HG03442 (cell line): ENCODE data around the gene RFX4.
"Not testable (repeated sequence)": the region's sequence is repeated elsewhere in the genome, so short reads cannot be mapped to it uniquely, and the experiment has no call there.

Source experiments
- ATAC-seq: cut with Tn5 transposase; IDR thresholded peaks from one replicate; pipeline ENCODE4 v1.9.1; 2021; ENCODE audit warnings: mild to moderate bottlenecking, moderate library complexity; ENCODE audit not compliant: unreplicated experiment

Gene RFX4

DNA sequence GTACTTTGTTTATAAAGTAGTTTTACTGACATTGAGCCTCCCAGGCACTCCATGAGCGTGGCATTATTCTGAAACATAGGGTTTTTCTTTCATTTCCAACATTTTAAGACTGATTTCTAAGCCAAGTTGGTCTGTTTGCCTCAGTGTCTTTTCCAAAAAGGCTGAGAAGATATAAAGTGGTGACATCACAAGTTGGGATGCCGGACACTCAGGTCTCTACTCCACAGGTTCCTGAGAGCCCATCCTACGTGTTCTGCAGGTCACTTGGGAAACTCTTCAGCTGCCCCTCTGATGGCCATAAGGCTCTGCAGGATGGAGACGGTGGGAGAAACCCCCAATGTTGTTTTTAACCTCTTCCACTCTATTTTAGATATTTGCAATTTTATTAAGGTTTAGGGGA lies 6.0 kb downstream of the RFX4 start:
- ATAC-seq = no peak

DNA sequence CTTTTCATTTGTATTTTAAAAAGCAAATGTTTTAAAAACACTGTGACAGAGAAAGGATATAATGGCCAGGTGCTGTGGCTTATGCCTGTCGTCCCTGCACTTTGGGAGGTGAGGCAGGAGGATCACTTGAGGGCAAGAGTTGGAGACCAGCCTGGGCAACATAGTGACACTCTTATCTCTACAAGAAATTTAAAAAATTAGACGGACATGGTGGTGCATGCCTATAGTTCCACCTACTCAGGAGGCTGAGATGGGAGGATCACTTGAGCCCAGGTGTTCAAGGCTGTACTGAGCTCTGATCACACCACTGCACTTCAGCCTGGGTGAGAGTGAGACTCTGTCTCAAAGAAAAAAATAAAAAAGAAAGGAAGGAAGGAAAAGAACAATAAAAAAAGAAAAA lies 7.8 kb downstream of the RFX4 start:
- ATAC-seq = no peak

DNA sequence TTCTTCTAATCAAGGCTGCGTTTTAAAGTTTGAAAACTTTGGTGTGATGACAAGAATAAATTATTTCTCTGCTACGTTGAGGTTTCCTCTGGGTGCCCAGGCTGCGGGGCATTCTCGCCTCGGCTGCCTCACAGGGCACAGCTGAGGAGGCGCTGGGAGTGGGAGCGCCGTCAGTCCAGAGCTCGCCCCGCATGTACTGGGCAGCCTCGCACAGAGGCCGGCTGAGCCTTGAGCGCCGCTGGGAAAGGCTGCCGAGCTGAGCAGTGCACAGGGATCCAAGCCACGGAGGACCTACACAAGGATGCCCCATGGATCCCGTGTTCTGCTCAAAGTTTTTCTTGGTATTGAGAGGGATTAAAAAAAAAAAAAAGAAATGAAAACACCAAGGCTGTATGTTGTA lies 11.6 kb downstream of the RFX4 start:
- ATAC-seq = no peak

DNA sequence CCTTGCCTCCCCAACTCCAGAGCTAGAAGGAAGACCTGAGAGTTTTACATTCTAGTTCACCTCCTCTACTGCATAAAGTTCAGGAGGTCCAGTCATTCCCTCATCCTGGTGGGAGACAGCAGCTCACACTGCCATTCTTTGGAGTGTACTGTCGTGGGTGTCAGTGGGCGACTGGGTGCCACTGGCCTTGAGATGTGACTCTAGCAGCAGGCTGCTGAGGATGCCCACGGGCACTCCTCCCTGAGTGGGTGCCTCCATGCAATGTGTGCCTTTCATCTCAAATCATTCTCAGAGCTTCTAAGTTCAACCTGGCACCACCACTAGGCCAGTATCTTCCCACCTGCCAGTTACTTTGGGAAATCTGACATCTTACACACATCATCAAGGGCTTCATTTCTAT lies 12.5 kb downstream of the RFX4 start:
- ATAC-seq = no peak

DNA sequence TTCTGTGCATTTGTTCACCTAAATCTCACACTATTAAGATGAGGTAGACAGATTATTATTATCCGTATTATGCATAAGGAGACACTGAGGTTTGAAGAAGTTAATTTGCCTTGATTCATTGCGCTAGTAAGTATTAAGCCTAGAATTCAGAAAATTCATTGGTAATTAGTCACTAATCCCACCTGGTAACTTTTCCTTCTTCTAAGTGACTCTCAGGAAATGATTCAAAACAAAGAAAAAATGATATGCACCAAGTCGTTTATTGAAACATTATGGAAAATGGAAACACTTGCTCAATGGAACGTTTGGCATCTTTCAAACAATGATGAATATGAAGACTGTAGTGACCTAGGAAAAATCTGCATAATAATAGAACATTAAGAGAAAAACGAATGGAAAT lies 15.2 kb downstream of the RFX4 start:
- ATAC-seq = no peak

DNA sequence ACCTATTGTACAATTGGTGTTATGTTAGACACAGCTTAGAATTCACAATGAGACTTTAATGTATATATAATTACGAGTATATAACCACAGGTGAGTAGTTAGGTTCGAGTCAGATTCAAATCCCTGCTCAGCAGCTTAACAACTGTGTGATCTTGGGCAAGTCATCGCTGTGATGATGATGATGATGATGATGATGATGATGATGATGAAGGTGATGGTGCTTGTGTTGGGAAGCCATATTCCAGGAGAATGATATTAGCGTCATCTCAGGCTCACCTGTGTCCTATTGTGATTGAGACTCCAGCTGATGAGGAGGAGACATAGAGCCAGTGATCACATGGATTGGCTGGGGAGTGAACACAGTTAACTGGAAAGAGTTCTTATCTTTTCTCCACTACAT lies 16.5 kb downstream of the RFX4 start:
- no peak for ATAC-seq

DNA sequence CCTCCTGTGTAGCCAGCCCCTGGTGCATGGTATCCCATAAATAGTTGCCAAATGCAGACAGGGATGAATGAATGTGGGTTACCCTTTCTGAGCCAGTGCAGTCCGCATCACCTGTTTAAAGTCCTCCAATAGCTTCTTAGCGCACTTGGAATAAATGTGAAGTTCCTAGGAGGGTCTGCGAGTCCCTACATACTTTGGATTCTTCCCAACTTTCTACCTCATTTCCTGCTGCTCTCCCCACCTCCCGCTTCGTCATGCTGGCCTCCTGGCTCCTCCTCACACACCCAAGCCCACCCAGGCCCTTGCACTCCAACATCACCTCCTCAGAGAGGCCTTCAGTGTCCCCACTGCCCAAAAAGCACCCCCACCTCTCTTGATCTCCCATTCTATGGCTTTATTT lies 17.7 kb downstream of the RFX4 start:
- ATAC-seq = no peak

DNA sequence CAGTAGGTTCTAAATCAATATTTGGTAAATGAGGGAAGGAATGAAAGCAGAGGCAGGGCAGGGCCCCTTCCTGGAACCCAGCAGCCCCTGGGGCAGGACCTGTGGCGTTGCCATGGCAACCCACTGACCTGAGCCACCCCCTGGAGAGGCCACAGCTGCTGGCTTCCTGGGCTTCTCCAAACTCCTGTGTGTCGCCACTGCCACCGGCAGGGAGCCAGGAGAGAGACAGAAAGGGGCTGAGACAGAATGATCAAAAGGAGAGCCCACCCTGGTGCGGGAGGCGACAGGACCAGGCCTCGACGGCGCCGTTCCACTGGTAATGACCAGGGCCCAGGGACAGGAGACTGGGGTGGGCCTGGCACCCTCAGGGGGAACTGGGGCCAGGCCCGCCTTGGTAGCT lies 18.2 kb downstream of the RFX4 start:
- no peak for ATAC-seq

DNA sequence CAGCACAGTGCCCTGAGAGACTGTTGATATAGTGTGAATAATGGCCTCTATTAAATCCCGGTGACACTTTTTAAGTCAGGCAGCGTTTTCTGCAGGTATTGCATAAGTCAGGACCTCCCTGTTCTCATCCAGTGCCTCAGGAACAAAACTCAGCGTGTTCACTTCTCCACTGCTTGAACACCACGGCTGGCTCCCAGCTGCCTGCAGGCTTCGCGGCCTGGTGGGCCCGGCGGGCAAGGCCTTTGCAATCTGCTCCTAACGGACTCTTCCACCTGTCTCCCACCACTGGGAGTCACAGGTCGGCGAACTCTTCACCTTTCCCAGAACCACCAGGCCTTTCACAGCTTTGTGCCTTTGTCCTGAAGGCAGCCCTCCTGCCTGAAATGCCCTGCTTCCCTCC lies 18.7 kb downstream of the RFX4 start:
- ATAC-seq = no peak

DNA sequence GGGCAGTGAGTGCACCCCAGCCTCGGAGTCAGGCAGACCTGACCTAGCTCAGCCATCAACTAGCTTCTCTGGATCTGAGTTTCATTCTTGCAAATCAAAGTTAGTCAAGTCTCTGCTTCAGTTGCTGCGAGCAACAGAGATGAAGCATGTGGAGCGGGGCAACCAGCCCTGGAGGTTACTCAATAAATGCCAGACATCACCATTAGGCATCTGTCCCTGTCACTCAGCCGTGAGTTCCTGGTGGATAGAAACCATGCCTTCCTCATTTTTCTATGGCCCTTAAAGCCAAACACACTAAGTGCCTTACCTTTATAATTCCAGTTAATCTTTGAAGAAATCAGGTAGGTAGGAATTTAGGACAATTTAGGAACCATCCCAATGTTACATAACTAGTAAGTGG lies 19.3 kb downstream of the RFX4 start:
- no peak for ATAC-seq

DNA sequence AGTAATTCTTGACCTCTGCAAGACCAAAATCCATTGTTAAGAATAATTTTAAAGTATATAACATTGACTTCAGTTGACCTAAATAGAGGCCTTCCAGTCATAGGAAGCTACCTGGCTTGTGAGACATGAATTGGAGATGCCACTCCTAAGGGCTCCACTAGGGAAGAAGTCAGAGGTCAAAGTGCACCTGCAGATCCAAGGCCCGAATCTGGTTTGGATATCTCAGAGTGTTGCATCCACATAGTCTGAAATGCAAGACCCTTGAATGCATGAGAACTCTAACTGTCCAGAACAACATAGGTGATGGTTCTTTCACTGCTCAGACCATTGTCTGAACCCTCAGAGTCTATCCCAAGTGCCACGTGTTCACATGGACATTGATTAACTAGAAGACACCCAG lies 22.4 kb downstream of the RFX4 start:
- ATAC-seq = no peak

DNA sequence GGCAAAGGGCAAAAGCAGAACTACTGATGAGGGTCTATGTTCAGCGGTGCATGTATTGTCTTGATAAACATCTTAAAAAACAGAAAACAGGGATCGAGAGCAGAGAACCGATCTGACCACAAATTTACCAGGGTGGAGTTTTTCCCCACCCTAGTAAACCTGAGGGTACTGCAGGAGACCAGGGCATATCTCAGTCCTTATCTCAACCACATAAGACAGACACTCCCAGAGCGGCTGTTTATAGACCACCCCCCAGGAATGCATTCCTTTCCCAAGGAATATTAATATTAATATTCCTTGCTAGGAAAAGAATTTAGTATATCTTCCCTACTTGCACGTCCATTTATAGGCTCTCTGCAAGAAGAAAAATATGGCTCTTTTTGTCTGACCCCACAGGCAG lies 37.8 kb downstream of the RFX4 start:
- ATAC-seq = not testable (repeated sequence)

DNA sequence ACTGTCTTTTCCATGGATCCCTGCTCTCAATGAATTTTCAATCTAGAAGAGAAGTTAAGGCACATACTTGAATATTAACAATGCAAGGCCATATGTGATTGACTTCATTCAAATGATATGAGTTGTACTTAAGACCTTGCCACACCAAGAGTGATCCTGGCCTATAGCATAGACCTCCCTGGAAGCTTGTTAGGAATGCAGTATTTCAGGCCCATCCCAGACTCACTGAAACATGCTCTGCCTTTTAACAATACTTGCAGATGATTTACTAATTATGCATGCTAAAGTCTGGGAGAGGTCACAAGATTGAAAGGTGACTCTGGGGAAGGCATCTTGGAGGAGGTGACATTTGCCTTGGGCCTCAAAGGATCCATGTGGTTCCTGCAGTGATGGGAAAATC lies 43.2 kb downstream of the RFX4 start:
- ATAC-seq = no peak

DNA sequence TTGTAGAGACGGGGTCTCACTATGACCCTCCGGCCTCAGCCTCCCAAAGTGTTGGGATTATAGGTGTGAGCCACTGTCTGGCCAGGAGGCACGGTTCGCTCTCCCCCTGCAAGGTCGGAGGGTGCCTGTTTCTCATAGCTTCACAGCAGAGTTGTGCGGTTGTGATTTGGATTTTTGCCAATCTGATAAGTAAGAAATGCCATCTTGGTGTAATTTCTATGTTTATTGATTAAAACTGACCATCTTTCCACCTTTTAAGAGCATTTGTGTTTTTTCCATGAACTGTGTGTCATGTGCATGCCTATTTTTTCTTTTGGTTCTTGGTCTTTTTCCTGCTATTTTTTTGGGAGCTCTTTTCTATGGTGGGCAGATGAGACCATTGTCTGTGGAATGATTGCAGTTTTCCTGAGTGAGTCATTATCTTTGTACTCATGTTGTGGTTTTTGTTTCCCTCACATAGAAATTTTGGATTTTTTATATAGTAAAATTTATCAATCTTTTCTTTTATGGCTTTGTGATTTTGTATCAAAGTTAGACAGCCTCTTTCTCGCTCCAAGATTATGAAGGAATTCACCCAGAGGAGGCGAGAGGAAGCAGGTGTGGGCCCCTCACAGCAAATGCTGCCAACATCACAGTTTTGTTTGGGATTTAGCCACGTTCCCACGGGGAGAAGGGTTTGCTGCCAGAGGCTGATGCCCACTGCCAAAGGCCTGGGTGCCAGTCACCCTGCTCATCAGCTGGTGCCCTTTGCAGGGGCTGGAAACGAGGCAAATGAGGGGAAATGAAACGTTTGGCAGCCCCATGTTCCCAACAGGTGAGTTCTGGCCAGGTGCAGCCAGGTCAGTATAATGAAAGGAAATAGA lies 47.2 kb downstream of the RFX4 start:
- ATAC-seq = no peak

DNA sequence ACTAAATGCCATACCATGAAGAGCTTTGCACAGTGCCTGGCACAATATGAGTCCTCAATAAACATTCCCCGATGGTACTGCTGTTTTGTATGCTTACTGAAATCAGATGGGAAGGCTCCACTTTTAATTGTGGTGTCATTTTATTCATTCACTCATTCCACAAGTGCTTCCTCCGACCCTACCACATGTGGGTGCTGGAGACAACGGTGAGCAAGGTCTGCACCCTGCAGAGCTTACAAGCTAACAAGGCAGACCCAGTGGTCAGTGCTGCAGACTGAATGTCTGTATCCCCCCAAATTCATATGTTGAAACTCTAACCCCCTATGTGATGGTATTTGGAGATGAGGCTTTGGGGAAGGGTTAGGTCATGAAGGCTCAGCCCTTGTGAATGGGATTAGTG lies 48.3 kb downstream of the RFX4 start:
- ATAC-seq = no peak

DNA sequence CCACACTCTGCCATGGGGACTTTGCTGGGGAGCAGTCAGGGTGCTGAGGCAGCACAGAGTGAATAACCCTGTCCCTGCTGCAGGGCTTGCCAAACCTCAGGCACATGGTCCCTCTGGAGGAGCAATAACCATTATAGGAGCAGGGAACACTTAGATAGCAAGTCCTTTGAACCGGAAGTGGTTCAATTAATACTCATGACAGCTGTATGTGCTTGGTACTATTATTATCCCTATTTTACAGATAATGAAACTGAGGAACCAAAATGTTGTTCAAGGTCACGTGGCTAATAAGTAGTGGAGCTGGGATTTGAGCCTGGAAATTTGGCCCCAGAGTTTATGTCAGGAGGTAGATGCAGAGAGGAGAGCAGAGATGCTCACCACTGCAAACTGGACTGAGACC lies 49.0 kb downstream of the RFX4 start:
- ATAC-seq = no peak

DNA sequence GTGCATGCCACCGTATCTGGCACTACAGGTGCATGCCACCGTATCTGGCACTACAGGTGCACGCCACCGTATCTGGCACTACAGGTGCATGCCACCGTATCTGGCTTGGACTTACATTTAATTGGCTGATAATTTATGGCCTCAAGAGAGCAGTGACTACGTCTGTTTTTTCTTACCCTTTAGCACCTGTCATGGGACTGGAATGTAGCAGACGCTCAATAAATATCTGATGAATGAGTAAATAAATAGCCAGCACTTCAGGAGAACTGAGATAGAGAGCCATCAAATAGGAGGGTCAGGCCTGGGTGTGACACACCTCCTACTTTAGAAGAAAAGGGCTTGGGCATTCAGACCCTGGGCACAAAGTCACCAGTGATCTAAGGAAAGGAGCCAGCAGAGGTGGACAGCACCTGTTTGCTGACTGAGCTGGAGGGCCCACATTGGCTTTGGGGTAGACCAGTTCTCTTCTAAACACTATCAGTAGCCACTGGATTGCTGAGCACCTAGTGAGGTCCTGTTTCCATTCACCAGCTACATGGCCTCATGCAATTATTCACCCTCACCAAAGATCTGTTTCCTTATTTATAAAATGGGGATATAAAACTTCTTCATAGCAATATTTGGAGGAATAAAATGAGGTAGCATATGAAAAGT lies 50.1 kb downstream of the RFX4 start:
- ATAC-seq = no peak

DNA sequence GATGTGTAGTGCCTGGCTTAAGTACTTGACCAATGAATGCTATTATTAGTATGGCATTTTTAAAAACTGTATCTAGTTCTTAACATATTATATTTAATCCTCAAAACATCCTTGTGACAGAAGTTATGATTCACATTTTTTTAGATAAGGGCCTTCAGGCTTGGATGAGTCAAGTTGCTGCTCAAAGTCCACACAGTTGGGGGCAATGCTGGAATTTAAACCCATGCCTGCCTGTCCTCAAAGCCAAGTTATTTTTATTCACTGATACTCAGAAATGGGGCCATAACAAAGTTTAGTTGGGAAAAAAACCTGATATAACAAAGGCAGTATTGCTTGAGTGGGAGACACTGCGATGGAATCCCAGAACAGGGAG lies 50.6 kb downstream of the RFX4 start:
- no peak for ATAC-seq

DNA sequence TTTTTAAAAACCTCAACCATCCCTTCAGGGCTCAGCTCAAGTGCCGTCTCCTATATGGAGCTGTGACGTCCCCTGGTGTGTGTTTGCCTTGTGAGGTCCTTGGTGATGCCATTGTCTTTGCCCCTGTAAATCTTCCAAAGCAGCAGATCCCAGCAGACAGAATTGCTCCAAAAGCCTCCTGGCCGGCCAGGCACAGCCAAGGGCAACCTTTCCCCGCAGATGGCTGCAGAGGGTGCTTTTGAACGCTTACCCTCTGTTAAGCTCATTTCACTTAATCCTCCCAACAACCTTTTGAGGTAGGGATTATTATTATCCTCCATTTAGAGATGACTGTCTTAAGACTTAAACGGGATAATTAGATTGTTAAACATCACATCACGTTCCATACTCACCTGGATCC lies 51.4 kb downstream of the RFX4 start:
- no peak for ATAC-seq

DNA sequence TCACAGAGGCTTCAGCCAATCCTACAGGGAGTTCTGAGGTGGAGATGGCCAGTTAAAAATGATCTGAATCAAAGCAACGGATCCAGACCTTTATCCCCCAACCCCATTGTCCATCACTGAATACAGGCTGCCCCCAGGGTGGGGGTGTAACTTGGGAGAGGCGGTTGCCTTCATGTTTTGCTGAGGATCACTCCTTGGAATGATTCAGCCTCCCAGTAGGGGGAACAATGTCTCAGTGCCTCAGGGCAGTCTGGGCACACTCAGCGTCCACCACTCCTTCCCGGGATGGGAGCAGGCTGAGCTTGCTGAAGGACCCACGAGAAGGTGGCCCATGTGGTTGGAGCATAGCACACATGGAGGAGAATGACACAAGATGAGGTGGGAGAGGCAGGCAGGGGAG lies 60.2 kb downstream of the RFX4 start:
- no peak for ATAC-seq

DNA sequence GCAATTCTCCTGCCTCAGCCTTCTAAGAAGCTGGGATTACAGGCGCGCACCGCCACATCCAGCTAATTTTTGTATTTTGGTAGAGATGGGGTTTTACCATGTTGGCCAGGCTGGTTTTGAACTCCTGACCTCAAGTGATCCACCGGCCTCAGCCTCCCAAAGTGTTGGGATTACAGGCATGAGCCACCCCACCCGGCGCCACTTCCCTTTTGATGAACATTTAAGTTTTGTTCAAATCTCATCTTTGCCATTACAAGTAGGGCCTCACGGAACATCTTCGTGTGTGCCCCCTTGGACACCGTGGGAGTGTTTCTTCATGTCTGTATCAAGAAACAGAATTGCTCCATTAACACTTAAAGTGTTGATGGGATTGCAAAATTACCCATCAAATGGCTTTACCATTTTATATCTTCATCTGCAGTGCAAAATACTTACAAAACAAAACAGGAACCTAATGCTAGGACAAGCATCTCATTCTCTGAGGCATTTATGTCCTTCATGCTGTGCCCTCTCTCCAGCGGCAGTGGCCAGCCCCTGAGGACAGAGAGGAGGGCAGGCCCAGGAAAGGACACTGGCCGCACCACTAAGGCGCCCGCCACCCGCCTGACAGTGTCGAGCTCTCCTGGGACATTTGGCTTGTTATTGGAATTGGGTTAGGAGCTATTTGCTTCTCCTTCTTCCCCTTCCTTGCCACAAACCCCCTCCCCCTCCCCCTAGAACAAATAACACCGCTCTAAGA lies 61.7 kb downstream of the RFX4 start:
- ATAC-seq = no peak

DNA sequence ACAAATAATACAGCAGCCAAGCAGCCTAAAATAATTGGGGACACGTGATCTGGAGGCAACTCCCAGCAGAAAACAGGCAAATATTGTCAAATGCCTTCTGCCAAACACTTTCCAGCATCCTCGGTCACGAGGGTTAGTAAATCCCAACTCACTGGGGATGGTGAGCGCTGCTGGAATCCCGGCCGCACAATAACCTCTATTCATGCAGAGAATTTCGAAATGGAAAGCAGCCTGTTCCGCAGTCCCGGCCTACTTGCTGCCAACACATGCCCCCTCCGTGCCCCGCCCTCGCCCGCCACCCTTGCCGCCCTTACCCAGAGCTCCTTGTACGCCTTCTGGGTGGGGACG lies 62.2 kb downstream of the RFX4 start:
- no peak for ATAC-seq
